Stomach smooth muscle (tissue), 2 donors: ENCODE data around the gene C20orf202.

Experiments used
- H3K27ac ChIP-seq: one replicate; pipeline ENCODE4 v1.7.0; 2013; ENCODE audit warnings: mild to moderate bottlenecking, low read length, inconsistent platforms
- H3K27me3 ChIP-seq, 2 donors: one replicate each; pipeline ENCODE4 v1.7.0; 2013; ENCODE audit warnings: low read length in 2 of 2; ENCODE audit not compliant: insufficient read depth in 2 of 2, control insufficient read depth in 1 of 2
- H3K36me3 ChIP-seq, 2 donors: one replicate each; pipeline ENCODE4 v1.7.0; 2013; ENCODE audit warnings: low read length in 2 of 2; ENCODE audit not compliant: control insufficient read depth in 2 of 2, insufficient read depth in 2 of 2
- H3K4me1 ChIP-seq: one replicate; pipeline ENCODE4 v1.7.0; 2013; ENCODE audit warnings: low read length; ENCODE audit not compliant: control insufficient read depth, insufficient read depth
- H3K4me3 ChIP-seq, 2 donors: one replicate each; pipeline ENCODE4 v1.7.0; 2013; ENCODE audit warnings: low read length in 2 of 2
- H3K9ac ChIP-seq, 2 donors: one replicate each; pipeline ENCODE4 v1.7.0; 2013; ENCODE audit warnings: low read length in 2 of 2, mild to moderate bottlenecking in 1 of 2
- H3K9me3 ChIP-seq, 2 donors: one replicate each; pipeline ENCODE4 v1.7.0; 2013; ENCODE audit warnings: low read length in 2 of 2; ENCODE audit not compliant: control insufficient read depth in 2 of 2
- donor health status: healthy.
- donor health status: Pancreatic carcinoma.

The C20orf202 gene

GRCh38 chr20:1184260-1184637 is 19.0 kb upstream of the C20orf202 start:
- no peaks in the 10 kb centered on the region for H3K9me3 ChIP-seq
- H3K27ac ChIP-seq = no peak overlapping the region
- H3K9ac ChIP-seq = no peak overlapping the region
- H3K27me3 ChIP-seq = peaks cover 26 to 33% of the 10 kb centered on the region in 2 donors
- no peak overlapping the region for H3K4me3 ChIP-seq
- peaks cover 4% of the 10 kb centered on the region for H3K4me1 ChIP-seq
- no peaks in the 10 kb centered on the region for H3K36me3 ChIP-seq

GRCh38 chr20:1184638-1185315 is 18.5 kb upstream of the C20orf202 start, which contains the start of gene TMEM74B:
Gene TMEM74B, minus strand, starts transcription at chr20:1184981. Its CDS starts 1,180 bp downstream, at chr20:1183801.
- Histone ChIP-seq H3K27me3 (peaks cover 26 to 33% of the 10 kb centered on the region in 2 donors), H3K4me1 (peaks cover 4% of the 10 kb centered on the region), H3K9ac (no peak within 1 kb of the TSS), H3K4me3 (peak within 1 kb of the TSS in 1 of 2 donors; percentile 29), H3K27ac (no peak within 1 kb of the TSS), H3K9me3 (no peaks in the 10 kb centered on the region), H3K36me3 (no peaks in the 10 kb centered on the region)

GRCh38 chr20:1185316-1185741 is 17.9 kb upstream of the C20orf202 start:
- Histone ChIP-seq H3K9ac (no peak overlapping the region), H3K4me3 (peak overlapping the region in 1 of 2 donors; percentile 29), H3K27ac (no peak overlapping the region), H3K4me1 (peaks cover 4% of the 10 kb centered on the region), H3K27me3 (peaks cover 26 to 33% of the 10 kb centered on the region in 2 donors), H3K9me3 (no peaks in the 10 kb centered on the region), H3K36me3 (no peaks in the 10 kb centered on the region)

GRCh38 chr20:1185790-1186334 is 17.4 kb upstream of the C20orf202 start:
- peaks cover 28 to 33% of the 10 kb centered on the region in 2 donors for H3K27me3 ChIP-seq
- no peak overlapping the region for H3K27ac ChIP-seq
- no peaks in the 10 kb centered on the region for H3K9me3 ChIP-seq
- H3K4me1 ChIP-seq = peaks cover 4% of the 10 kb centered on the region
- H3K36me3 ChIP-seq = no peaks in the 10 kb centered on the region
- H3K4me3 ChIP-seq = no peak overlapping the region
- H3K9ac ChIP-seq = no peak overlapping the region

GRCh38 chr20:1186367-1186991 is 16.8 kb upstream of the C20orf202 start:
- Histone ChIP-seq H3K27ac (no peak overlapping the region), H3K9ac (no peak overlapping the region), H3K27me3 (peaks cover 26 to 33% of the 10 kb centered on the region in 2 donors)

GRCh38 chr20:1187605-1188171 is 15.6 kb upstream of the C20orf202 start:
- Histone ChIP-seq H3K27me3 (peaks cover 25 to 33% of the 10 kb centered on the region in 2 donors), H3K9ac (no peak overlapping the region), H3K9me3 (no peaks in the 10 kb centered on the region), H3K4me3 (no peak overlapping the region), H3K27ac (no peak overlapping the region), H3K4me1 (peaks cover 4% of the 10 kb centered on the region), H3K36me3 (no peaks in the 10 kb centered on the region)

More at GRCh38 chr20:1186367-1186991, 16.8 kb upstream of the C20orf202 start:
- H3K4me1 ChIP-seq = peaks cover 4% of the 10 kb centered on the region
- no peak overlapping the region for H3K4me3 ChIP-seq
- H3K9me3 ChIP-seq = no peaks in the 10 kb centered on the region
- no peaks in the 10 kb centered on the region for H3K36me3 ChIP-seq

GRCh38 chr20:1188347-1188746 is 14.9 kb upstream of the C20orf202 start:
- H3K27ac ChIP-seq = no peak overlapping the region
- H3K9ac ChIP-seq = no peak overlapping the region
- H3K4me1 ChIP-seq = peaks cover 4% of the 10 kb centered on the region
- no peaks in the 10 kb centered on the region for H3K9me3 ChIP-seq
- no peak overlapping the region for H3K4me3 ChIP-seq
- H3K27me3 ChIP-seq = peaks cover 25 to 33% of the 10 kb centered on the region in 2 donors
- H3K36me3 ChIP-seq = no peaks in the 10 kb centered on the region

GRCh38 chr20:1189827-1190226 is 13.4 kb upstream of the C20orf202 start:
- no peak overlapping the region for H3K9ac ChIP-seq
- H3K4me1 ChIP-seq = peaks cover under 1% of the 10 kb centered on the region
- H3K27ac ChIP-seq = no peak overlapping the region
- H3K9me3 ChIP-seq = no peaks in the 10 kb centered on the region
- no peak overlapping the region for H3K4me3 ChIP-seq
- H3K27me3 ChIP-seq = peaks cover 18 to 19% of the 10 kb centered on the region in 2 donors
- no peaks in the 10 kb centered on the region for H3K36me3 ChIP-seq

GRCh38 chr20:1190847-1191246 is 12.4 kb upstream of the C20orf202 start:
- Histone ChIP-seq H3K9ac (no peak overlapping the region), H3K9me3 (no peaks in the 10 kb centered on the region), H3K36me3 (no peaks in the 10 kb centered on the region), H3K4me1 (no peaks in the 10 kb centered on the region), H3K27ac (no peak overlapping the region), H3K4me3 (no peak overlapping the region), H3K27me3 (peaks cover 17% of the 10 kb centered on the region in 2 donors)

GRCh38 chr20:1191299-1191698 is 12.0 kb upstream of the C20orf202 start:
- Histone ChIP-seq H3K4me1 (no peaks in the 10 kb centered on the region), H3K9ac (no peak overlapping the region), H3K27me3 (peaks cover 12% of the 10 kb centered on the region in 2 donors), H3K9me3 (no peaks in the 10 kb centered on the region), H3K27ac (no peak overlapping the region), H3K4me3 (no peak overlapping the region), H3K36me3 (no peaks in the 10 kb centered on the region)
